CD14-positive monocyte (primary cell): ENCODE measurements around the gene CRY2. TPM values are rescaled to one million over a fixed set of nuclear protein-coding genes. Genes with fewer than 3 reads are reported as not detected.

Source experiments
- DNase-seq, 3 donors: peaks; one replicate each; pipeline ENCODE4 v3.0.0-alpha.2; 2011 to 2022
- H2AFZ ChIP-seq: 2 replicates; pipeline ENCODE4 v1.6.0; 2012; ENCODE audit warnings: mild to moderate bottlenecking, low read depth, low read length, inconsistent platforms; ENCODE audit not compliant: insufficient read depth, poor library complexity, severe bottlenecking
- H3K27ac ChIP-seq, 2 donors: 1 replicate in 1 of 2; 2 replicates in 1 of 2; pipeline ENCODE4 v1.5.1; 2012 to 2013; ENCODE audit warnings: low read length in 2 of 2, control low read depth in 1 of 2, inconsistent platforms in 1 of 2, low read depth in 1 of 2, mild to moderate bottlenecking in 1 of 2
- H3K27me3 ChIP-seq, 2 donors: one replicate each; pipeline versions ENCODE4 v1.6.0 to v1.6.1; 2011 to 2013; ENCODE audit warnings: low read length in 2 of 2; ENCODE audit not compliant: control insufficient read depth in 2 of 2, insufficient read depth in 2 of 2
- H3K36me3 ChIP-seq, 2 donors: replicated peaks in 1 of 2; 1 replicate in 1 of 2; 2 replicates in 1 of 2; pipeline versions ENCODE4 v1.5.1 to v1.6.1; 2012 to 2013; ENCODE audit warnings: low read length in 2 of 2, control low read depth in 1 of 2, inconsistent platforms in 1 of 2, mild to moderate bottlenecking in 1 of 2; ENCODE audit not compliant: insufficient read depth in 2 of 2, control insufficient read depth in 1 of 2
- H3K4me1 ChIP-seq, 2 donors: 1 replicate in 1 of 2; 2 replicates in 1 of 2; pipeline versions ENCODE4 v1.5.1 to v1.6.1; 2012 to 2013; ENCODE audit warnings: low read length in 2 of 2, control low read depth in 1 of 2, inconsistent platforms in 1 of 2, mild to moderate bottlenecking in 1 of 2, moderate library complexity in 1 of 2; ENCODE audit not compliant: insufficient read depth in 2 of 2, control insufficient read depth in 1 of 2
- H3K4me2 ChIP-seq: replicated peaks from 2 replicates; pipeline ENCODE3; 2012; ENCODE audit warnings: low read length, moderate library complexity, mild to moderate bottlenecking; ENCODE audit not compliant: poor library complexity, severe bottlenecking; ENCODE audit errors: extremely low read depth
- H3K4me3 ChIP-seq, 3 experiments: fragments of 200-600 bp in 1 of 3; sonication (generic) in 1 of 3; replicated peaks in 1 of 3; 1 replicate in 2 of 3; 2 replicates in 1 of 3; pipeline ENCODE4 v1.5.1; 2011 to 2013; ENCODE audit warnings: low read length in 3 of 3, mild to moderate bottlenecking in 3 of 3, control low read depth in 2 of 3, low read depth in 2 of 3, inconsistent platforms in 1 of 3, moderate library complexity in 1 of 3
- H3K79me2 ChIP-seq: 2 replicates; pipeline ENCODE4 v1.6.0; 2012; ENCODE audit warnings: mild to moderate bottlenecking, control low read depth, inconsistent platforms, low read length, moderate library complexity; ENCODE audit not compliant: insufficient read depth
- H3K9ac ChIP-seq: 2 replicates; pipeline ENCODE4 v1.6.0; 2017; ENCODE audit warnings: low read length, mild to moderate bottlenecking; ENCODE audit not compliant: insufficient read depth, poor library complexity, severe bottlenecking
- H3K9me3 ChIP-seq, 2 donors: replicated peaks in 1 of 2; 1 replicate in 1 of 2; 2 replicates in 1 of 2; pipeline versions ENCODE4 v1.5.1 to v1.6.1; 2012 to 2013; ENCODE audit warnings: low read length in 2 of 2, control low read depth in 1 of 2; ENCODE audit not compliant: control insufficient read depth in 1 of 2, insufficient read depth in 1 of 2
- H4K20me1 ChIP-seq: 2 replicates; pipeline ENCODE4 v1.6.0; 2012; ENCODE audit warnings: mild to moderate bottlenecking, low read length, control low read depth, moderate library complexity; ENCODE audit not compliant: insufficient read depth
- H3K27ac Mint-ChIP-seq, 7 donors: one replicate each; pipeline ENCODE4 v1.8.0; 2020; ENCODE audit warnings: mild to moderate bottlenecking in 7 of 7, mixed read lengths in 7 of 7, moderate library complexity in 6 of 7, inconsistent platforms in 2 of 7
- H3K27me3 Mint-ChIP-seq, 3 donors: one replicate each; pipeline ENCODE4 v1.8.0; 2021 to 2022; ENCODE audit warnings: low read depth in 3 of 3, mild to moderate bottlenecking in 3 of 3, mixed read lengths in 3 of 3, moderate library complexity in 3 of 3, inconsistent platforms in 1 of 3
- H3K36me3 Mint-ChIP-seq, 2 donors: one replicate each; pipeline ENCODE4 v1.8.0; 2020; ENCODE audit warnings: mixed read lengths in 2 of 2, inconsistent platforms in 1 of 2, mild to moderate bottlenecking in 1 of 2
- H3K4me1 Mint-ChIP-seq: one replicate; pipeline ENCODE4 v1.8.0; 2020; ENCODE audit warnings: mild to moderate bottlenecking, mixed read lengths
- H3K4me3 Mint-ChIP-seq, 2 donors: one replicate each; pipeline ENCODE4 v1.8.0; 2020; ENCODE audit warnings: mild to moderate bottlenecking in 2 of 2, mixed read lengths in 2 of 2, moderate library complexity in 1 of 2
- H3K9me3 Mint-ChIP-seq, 7 donors: one replicate each; pipeline ENCODE4 v1.8.0; 2020 to 2022; ENCODE audit warnings: mixed read lengths in 7 of 7, mild to moderate bottlenecking in 6 of 7, moderate library complexity in 6 of 7, inconsistent platforms in 2 of 7
- CTCF ChIP-seq: fragments of 200-600 bp; IDR thresholded peaks from one replicate; pipeline ENCODE4 v1.8.0; 2022; ENCODE audit warnings: antibody characterized with exemption, mild to moderate bottlenecking
- WGBS: methylation state at CpG from one replicate; pipeline ENCODE4 v1.1.5; 2013; ENCODE audit warnings: missing lambda C conversion rate; ENCODE audit not compliant: insufficient coverage; 5-methylcytosine and 5-hydroxymethylcytosine counted together
- intact Hi-C, 2 donors: fragments of 100-400 bp; cut with micrococcal nuclease; formaldehyde crosslinking; loops; one replicate each; pipeline versions ENCODE4 v1.15.0 to v1.15.1; 2023
- polyA plus RNA-seq, 3 donors: library from polyadenylated mRNA; depleted of rRNA in 1 of 3; unstranded in 2 of 3; stranded (reverse) in 1 of 3; fragments of 300-500 nt in 2 of 3; fragments of >200 nt in 1 of 3; fragmentation: Illumina TruSeq in 2 of 3; gene quantifications; 1 replicate in 2 of 3; 2 replicates in 1 of 3; pipeline ENCODE4 v1.2.3, GENCODE V29; 2012 to 2021

The CRY2 gene
- polyA plus RNA-seq, 3 donors: 5.1 to 12.5 (median 7.2) TPM

GRCh38 chr11:45885921-45886721, 38.8 kb downstream of the CRY2 start:
- Histone ChIP-seq H3K36me3 (peaks cover 13 to 15% of the 10 kb centered on the region in 2 donors), H3K79me2 (no peaks in the 10 kb centered on the region), H3K4me3 (peak overlapping the region in 1 of 3 experiments; percentile 63), H4K20me1 (peaks cover 25% of the 10 kb centered on the region), H3K4me1 (peaks cover 5 to 6% of the 10 kb centered on the region in 2 donors), H3K27me3 (peaks cover 14 to 26% of the 10 kb centered on the region in 2 donors), H3K9me3 (no peaks in the 10 kb centered on the region), H3K27ac (no peak overlapping the region), H3K9ac (no peak overlapping the region), H3K4me2 (peak overlapping the region; percentile 64), H2AFZ (no peak overlapping the region)
- Mint-ChIP-seq H3K9me3 (peaks cover 0 to 5% (median 0%) of the 10 kb centered on the region in 7 donors), H3K4me1 (peaks cover 3% of the 10 kb centered on the region), H3K4me3 (peak overlapping the region; percentile 24 to 37), H3K27ac (no peak overlapping the region), H3K27me3 (peaks cover 17 to 46% (median 29%) of the 10 kb centered on the region in 3 donors), H3K36me3 (peaks cover 13 to 14% of the 10 kb centered on the region in 2 donors)
- intact Hi-C loops: no loop called here
- TF ChIP-seq CTCF: no peak
- 11% methylated on average over 10 of the region's 43 CpGs for WGBS
- DNase-seq: no peak

GRCh38 chr11:45886816-45887520, 39.7 kb downstream of the CRY2 start:
- no peak for DNase-seq
- intact Hi-C loops: no loop called here
- Mint-ChIP-seq H3K4me3 (peak overlapping the region in 1 of 2 donors; percentile 37), H3K36me3 (peaks cover 5 to 6% of the 10 kb centered on the region in 2 donors), H3K4me1 (peaks cover 3% of the 10 kb centered on the region), H3K27me3 (peaks cover 20 to 46% (median 29%) of the 10 kb centered on the region in 3 donors), H3K27ac (no peak overlapping the region), H3K9me3 (peaks cover 0 to 5% (median 0%) of the 10 kb centered on the region in 7 donors)
- Histone ChIP-seq H3K9ac (no peak overlapping the region), H2AFZ (no peak overlapping the region), H3K79me2 (no peaks in the 10 kb centered on the region), H3K4me3 (no peak overlapping the region), H3K36me3 (peaks cover 5 to 6% of the 10 kb centered on the region in 2 donors), H3K4me1 (peaks cover 5 to 6% of the 10 kb centered on the region in 2 donors), H3K4me2 (no peak overlapping the region), H4K20me1 (peaks cover 25% of the 10 kb centered on the region), H3K27ac (no peak overlapping the region), H3K9me3 (no peaks in the 10 kb centered on the region), H3K27me3 (peaks cover 14 to 26% of the 10 kb centered on the region in 2 donors)
- no peak for TF ChIP-seq CTCF
- no CpG with 5 or more reads among the region's 4 CpGs for WGBS
